Tibial nerve (tissue), 3 donors: ENCODE results near the gene IQGAP2.

Source experiments
- CTCF ChIP-seq, 5 experiments: fragments of 200-600 bp in 3 of 5; fragments of 450-650 bp in 2 of 5; sonication (generic) in 3 of 5; IDR thresholded peaks; one replicate each; pipeline ENCODE4 v1.5.1; 2016 to 2019; ENCODE audit warnings: antibody characterized with exemption in 5 of 5, mild to moderate bottlenecking in 3 of 5, moderate library complexity in 2 of 5
- POLR2A ChIP-seq, 2 donors: fragments of 450-650 bp; IDR thresholded peaks; one replicate each; pipeline ENCODE4 v1.6.1; 2017; ENCODE audit warnings: antibody characterized with exemption in 2 of 2, mild to moderate bottlenecking in 2 of 2, moderate library complexity in 2 of 2

- TF ChIP-seq POLR2A (IDR thresholded peaks at IDR 0.05) (no peak), CTCF (IDR thresholded peaks at IDR 0.05) (no peak)
Measured at GRCh38 chr5:76670508-76670907, 267.4 kb downstream of the IQGAP2 start.
